Renal pelvis (tissue), 4 donors: ENCODE data around the gene HIF1A. TPM values are rescaled to one million over a fixed set of nuclear protein-coding genes. Genes with fewer than 3 reads are reported as not detected.

Source experiments
- DNase-seq: peaks from one replicate; pipeline ENCODE4 v3.0.0-alpha.2; 2013
- polyA plus RNA-seq, 3 donors: library from polyadenylated mRNA; unstranded; fragments of 120-200 nt; gene quantifications; one replicate each; pipeline ENCODE4 v1.2.1, GENCODE V29; 2013; ENCODE audit not compliant: insufficient read length in 3 of 3

HIF1A gene
- polyA plus RNA-seq, 3 donors = 132 to 184 (median 150) TPM

DNA sequence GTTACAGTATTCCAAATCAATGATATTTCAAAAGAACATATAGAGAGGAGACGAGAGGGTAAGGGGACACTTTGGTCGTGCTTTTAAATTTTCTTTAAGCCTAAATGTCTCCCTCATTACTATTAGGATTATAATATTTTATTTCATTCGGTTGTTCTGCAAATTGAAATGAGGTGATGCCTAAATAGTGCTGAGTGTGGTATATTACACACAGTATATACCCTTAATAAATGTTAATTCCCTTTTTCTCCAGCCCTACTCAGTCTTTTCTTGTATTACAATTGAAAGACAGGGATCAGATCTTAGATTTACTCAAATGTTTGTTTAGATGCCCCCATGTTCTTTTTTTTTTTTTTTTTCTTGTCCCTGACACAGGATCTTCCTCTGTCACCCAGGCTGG lies 74.6 kb downstream of the HIF1A start:
- DNase-seq = no peak

DNA sequence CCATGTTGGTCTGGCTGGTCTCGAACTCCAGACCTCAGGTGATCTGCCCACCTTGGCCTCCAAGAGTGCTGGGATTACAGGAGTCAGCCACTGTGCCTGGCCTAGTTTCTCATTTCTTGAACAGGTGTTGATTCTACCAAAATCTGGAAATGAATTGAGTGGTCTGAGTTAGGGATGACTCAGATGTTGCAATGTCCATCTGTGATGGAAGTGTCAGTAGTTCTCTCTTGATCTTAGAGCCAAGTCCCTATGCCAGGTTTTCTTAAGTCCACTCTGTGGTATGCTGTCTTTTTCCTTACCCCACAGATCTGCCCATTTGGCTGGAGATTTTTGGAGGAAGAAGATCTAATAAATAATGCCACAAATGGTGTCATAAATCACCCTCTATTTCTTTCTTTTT lies 79.5 kb downstream of the HIF1A start:
- DNase-seq = no peak

DNA sequence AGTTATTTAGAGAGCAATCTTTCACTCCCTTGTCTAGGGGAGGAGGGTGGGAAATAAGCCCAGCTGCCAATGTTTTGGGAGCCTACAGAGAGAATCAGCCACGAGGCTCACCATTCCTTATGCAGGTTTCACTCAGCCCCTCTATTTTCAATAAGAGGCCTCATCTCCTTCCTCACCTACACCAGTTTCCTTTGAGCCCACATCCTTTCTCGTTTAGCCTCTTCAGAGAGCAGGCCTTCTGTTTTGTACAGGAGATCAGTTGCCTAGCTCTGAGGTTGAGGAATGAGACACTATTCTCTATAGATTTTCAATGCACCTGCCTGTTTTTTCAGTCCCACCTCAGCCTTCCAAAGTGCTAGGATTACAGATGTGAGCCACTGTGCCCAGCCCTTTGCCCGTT lies 84.8 kb downstream of the HIF1A start:
- no peak for DNase-seq

DNA sequence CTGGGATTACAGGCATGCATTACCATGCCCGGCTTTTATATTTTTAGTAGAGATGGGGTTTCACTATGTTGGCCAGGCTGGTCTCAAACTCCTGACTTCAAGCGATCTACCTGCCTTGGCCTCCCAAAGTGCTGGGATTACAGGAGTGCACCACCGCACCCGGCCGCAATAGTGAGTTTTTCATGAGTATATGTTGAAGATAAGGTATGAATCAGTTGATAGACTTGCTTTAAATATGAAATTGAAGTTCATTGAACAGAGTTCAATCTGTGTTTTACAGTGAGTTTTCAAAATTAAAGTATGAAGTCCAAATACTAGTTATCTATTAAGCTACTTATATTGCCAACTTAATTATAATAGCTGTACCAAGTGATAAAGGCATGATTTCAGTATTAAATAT lies 102.0 kb downstream of the HIF1A start:
- no peak for DNase-seq

Other genes starting within 250 kb of the HIF1A start
- gene SNAPC1, start 66.9 kb downstream of the HIF1A start, polyA plus RNA-seq = 10 to 100 TPM; 10.7 to 12.1 (median 11.6) TPM
- 1 to 10 TPM; 1.2 to 1.6 (median 1.3) TPM for gene SYT16, start 117.2 kb downstream of the HIF1A start, polyA plus RNA-seq